MCF 10A (cell line): ENCODE data around the gene HCN3. TPM values are rescaled to one million over a fixed set of nuclear protein-coding genes. Genes with fewer than 3 reads are reported as not detected.
"Not testable (repeated sequence)": the region's sequence is repeated elsewhere in the genome, so short reads cannot be mapped to it uniquely, and the experiment has no call there.

Source experiments
- BruUV-seq: library from RNA; stranded (reverse); fragments of 400-500 nt; replicated peaks from 2 replicates; lab custom pipeline; 2021; lab: Mats Ljungman, UMichigan
- CTCF ChIA-PET: fragments of 300-600 bp; sonication (Branson Sonifier 250); formaldehyde crosslinking; extraction: SDS; loops from one replicate; lab custom pipeline; 2021; ENCODE audit warnings: antibody characterized with exemption, inconsistent platforms; lab: Yijun Ruan, JAX
- POLR2A ChIA-PET: fragments of 300-600, 350-650 bp; sonication (Branson Sonifier 250); formaldehyde crosslinking; extraction: SDS; loops from one replicate; lab custom pipeline; 2020; ENCODE audit warnings: antibody characterized with exemption, inconsistent platforms; lab: Yijun Ruan, JAX
- DNase-seq: peaks from one replicate; pipeline ENCODE4 v3.0.0-alpha.2; 2018; ENCODE audit not compliant: unreplicated experiment
- H3K27ac Mint-ChIP-seq: one replicate; pipeline ENCODE4 v1.8.0; 2022; ENCODE audit warnings: mild to moderate bottlenecking, low read depth, mixed read lengths; ENCODE audit not compliant: unreplicated experiment
- H3K27me3 Mint-ChIP-seq: one replicate; pipeline ENCODE4 v1.8.0; 2022; ENCODE audit warnings: mixed read lengths; ENCODE audit not compliant: insufficient read depth, unreplicated experiment
- H3K36me3 Mint-ChIP-seq: one replicate; pipeline ENCODE4 v1.8.0; 2022; ENCODE audit warnings: mild to moderate bottlenecking, moderate library complexity, mixed read lengths; ENCODE audit not compliant: insufficient read depth, unreplicated experiment
- H3K4me1 Mint-ChIP-seq: one replicate; pipeline ENCODE4 v1.8.0; 2022; ENCODE audit warnings: mixed read lengths; ENCODE audit not compliant: insufficient read depth, unreplicated experiment
- H3K4me3 Mint-ChIP-seq: one replicate; pipeline ENCODE4 v1.8.0; 2022; ENCODE audit warnings: mild to moderate bottlenecking, moderate library complexity, mixed read lengths; ENCODE audit not compliant: unreplicated experiment
- H3K9me3 Mint-ChIP-seq: one replicate; pipeline ENCODE4 v1.8.0; 2022; ENCODE audit warnings: mixed read lengths; ENCODE audit not compliant: unreplicated experiment
- intact Hi-C: fragments of 100-400 bp; cut with micrococcal nuclease; formaldehyde crosslinking; loops from 2 replicates; pipeline ENCODE4 v1.14.1; 2022
- total RNA-seq: library from RNA; stranded (reverse); gene quantifications from 2 replicates; pipeline ENCODE4 v1.2.3, GENCODE V29; 2022
- TF ChIP-seq, protein P1 (sequence below): fragments of 200-600 bp; IDR thresholded peaks from one replicate; pipeline ENCODE4 v1.8.0; 2022; ENCODE audit warnings: antibody characterized with exemption, mild to moderate bottlenecking; ENCODE audit not compliant: unreplicated experiment

HCN3 gene
- total RNA-seq, 1 experiment from 2014 or later, result 2.5 TPM

DNA sequence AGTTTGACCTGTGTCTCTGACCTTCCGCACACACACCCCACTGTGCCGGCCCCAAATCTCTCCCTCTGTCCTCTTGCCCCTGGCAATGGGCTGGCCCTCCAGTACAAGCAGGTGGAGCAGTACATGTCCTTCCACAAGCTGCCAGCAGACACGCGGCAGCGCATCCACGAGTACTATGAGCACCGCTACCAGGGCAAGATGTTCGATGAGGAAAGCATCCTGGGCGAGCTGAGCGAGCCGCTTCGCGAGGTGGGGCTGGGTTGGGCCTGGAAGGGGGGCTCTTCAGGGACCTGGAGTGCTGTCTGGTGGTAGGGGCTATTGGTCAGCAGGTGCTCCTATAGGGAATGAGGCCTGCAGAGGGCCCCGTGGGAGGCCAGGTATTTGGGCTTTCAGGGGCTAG lies 7.8 kb downstream of the HCN3 start:
- DNase-seq, result no peak
- POLR2A ChIA-PET, result interaction anchor here (0.6 kb wide), 1 partner anchor 107 kb away, joined by 3 read pairs; no protein-coding TSS in a partner anchor
- H3K4me3 Mint-ChIP-seq, result no peak overlapping the region
- no peak overlapping the region for H3K27ac Mint-ChIP-seq
- H3K4me1 Mint-ChIP-seq, result no peaks in the 10 kb centered on the region
- CTCF ChIA-PET, result interaction anchor here (0.6 to 2.2 kb wide), 2 partner anchors 27 to 34 kb away, joined by 3 to 10 read pairs; no protein-coding TSS in a partner anchor
- no peaks in the 10 kb centered on the region for H3K36me3 Mint-ChIP-seq
- no TSS peak for BruUV-seq
- no peaks in the 10 kb centered on the region for H3K27me3 Mint-ChIP-seq
- TF ChIP-seq, protein P1, sequence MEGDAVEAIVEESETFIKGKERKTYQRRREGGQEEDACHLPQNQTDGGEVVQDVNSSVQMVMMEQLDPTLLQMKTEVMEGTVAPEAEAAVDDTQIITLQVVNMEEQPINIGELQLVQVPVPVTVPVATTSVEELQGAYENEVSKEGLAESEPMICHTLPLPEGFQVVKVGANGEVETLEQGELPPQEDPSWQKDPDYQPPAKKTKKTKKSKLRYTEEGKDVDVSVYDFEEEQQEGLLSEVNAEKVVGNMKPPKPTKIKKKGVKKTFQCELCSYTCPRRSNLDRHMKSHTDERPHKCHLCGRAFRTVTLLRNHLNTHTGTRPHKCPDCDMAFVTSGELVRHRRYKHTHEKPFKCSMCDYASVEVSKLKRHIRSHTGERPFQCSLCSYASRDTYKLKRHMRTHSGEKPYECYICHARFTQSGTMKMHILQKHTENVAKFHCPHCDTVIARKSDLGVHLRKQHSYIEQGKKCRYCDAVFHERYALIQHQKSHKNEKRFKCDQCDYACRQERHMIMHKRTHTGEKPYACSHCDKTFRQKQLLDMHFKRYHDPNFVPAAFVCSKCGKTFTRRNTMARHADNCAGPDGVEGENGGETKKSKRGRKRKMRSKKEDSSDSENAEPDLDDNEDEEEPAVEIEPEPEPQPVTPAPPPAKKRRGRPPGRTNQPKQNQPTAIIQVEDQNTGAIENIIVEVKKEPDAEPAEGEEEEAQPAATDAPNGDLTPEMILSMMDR, result no peak
- no peaks in the 10 kb centered on the region for H3K9me3 Mint-ChIP-seq
- intact Hi-C loops, result no loop called here

DNA sequence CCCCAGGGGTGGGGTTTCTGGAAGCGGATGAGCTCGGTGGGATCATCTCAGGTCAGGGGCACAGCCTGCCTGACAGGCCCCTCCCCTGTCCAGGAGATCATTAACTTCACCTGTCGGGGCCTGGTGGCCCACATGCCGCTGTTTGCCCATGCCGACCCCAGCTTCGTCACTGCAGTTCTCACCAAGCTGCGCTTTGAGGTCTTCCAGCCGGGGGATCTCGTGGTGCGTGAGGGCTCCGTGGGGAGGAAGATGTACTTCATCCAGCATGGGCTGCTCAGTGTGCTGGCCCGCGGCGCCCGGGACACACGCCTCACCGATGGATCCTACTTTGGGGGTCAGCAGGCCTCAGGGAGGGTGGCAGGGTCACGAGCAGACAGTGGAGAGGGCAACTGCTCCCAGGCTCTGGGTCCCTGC lies 8.4 kb downstream of the HCN3 start:
- Mint-ChIP-seq H3K4me3 (no peak overlapping the region), H3K27ac (no peak overlapping the region), H3K27me3 (no peaks in the 10 kb centered on the region), H3K9me3 (no peaks in the 10 kb centered on the region), H3K36me3 (no peaks in the 10 kb centered on the region), H3K4me1 (no peaks in the 10 kb centered on the region)
- TF ChIP-seq, protein P1, result no peak
- ChIA-PET POLR2A (interaction anchor here (0.6 to 1.1 kb wide), 2 partner anchors 12 to 180 kb away, joined by 3 read pairs; partner anchors contain the start of gene CLK2), CTCF (interaction anchor here (0.6 to 2.2 kb wide), 4 partner anchors 12 to 38 kb away, joined by 3 to 10 read pairs (median 4); no protein-coding TSS in a partner anchor)
- DNase-seq, result no peak
- intact Hi-C loops, result no loop called here
- no TSS peak for BruUV-seq

DNA sequence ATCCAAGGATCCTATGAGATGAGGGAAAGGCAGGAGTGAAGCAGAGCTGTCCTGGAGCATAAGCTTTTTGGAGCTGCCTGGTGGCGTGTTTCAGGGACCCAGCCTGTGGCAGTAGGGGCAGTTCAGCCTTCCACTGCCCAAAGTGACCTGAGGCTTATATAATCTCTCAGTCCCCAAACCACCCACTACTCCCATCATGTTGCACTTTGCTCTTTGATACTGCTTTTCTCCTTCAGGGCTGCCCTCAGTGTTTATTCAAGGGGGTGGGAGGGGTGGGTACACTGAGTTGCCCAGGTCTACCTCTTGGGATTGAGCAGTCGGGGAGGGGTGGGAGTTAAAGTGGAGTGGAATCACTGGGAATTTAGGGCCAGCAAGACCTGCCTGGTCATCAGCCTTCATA lies 9.3 kb downstream of the HCN3 start:
- no peaks in the 10 kb centered on the region for H3K9me3 Mint-ChIP-seq
- H3K4me3 Mint-ChIP-seq, result no peak overlapping the region
- intact Hi-C loops, result no loop called here
- no peaks in the 10 kb centered on the region for H3K36me3 Mint-ChIP-seq
- TF ChIP-seq, protein P1, result no peak
- H3K4me1 Mint-ChIP-seq, result no peaks in the 10 kb centered on the region
- H3K27ac Mint-ChIP-seq, result no peak overlapping the region
- no peak for DNase-seq
- BruUV-seq, result no TSS peak
- CTCF ChIA-PET, result interaction anchor here (1.1 to 2.2 kb wide), 2 partner anchors 36 to 39 kb away, joined by 3 to 10 read pairs; no protein-coding TSS in a partner anchor
- peaks cover 4% of the 10 kb centered on the region for H3K27me3 Mint-ChIP-seq
- POLR2A ChIA-PET, result interaction anchor here (0.6 to 1.1 kb wide), 3 partner anchors 13 to 303 kb away, joined by 3 read pairs; partner anchors contain the start of genes CLK2 and FDPS

DNA sequence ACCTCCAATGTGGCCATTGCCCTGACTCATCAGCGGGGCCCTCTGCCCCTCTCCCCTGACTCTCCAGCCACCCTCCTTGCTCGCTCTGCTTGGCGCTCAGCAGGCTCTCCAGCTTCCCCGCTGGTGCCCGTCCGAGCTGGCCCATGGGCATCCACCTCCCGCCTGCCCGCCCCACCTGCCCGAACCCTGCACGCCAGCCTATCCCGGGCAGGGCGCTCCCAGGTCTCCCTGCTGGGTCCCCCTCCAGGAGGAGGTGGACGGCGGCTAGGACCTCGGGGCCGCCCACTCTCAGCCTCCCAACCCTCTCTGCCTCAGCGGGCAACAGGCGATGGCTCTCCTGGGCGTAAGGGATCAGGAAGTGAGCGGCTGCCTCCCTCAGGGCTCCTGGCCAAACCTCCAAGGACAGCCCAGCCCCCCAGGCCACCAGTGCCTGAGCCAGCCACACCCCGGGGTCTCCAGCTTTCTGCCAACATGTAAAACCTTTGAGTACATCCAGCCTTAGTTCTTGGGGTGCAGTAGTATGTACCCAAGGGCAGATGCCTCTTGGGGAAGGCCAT lies 10.8 kb downstream of the HCN3 start:
- H3K9me3 Mint-ChIP-seq, result no peaks in the 10 kb centered on the region
- POLR2A ChIA-PET, result interaction anchor here (0.8 to 1.1 kb wide), 2 partner anchors 16 to 20 kb away, joined by 3 read pairs; no protein-coding TSS in a partner anchor
- TF ChIP-seq, protein P1, result no peak
- H3K27me3 Mint-ChIP-seq, result peaks cover 9% of the 10 kb centered on the region
- H3K4me3 Mint-ChIP-seq, result no peak overlapping the region
- no peak overlapping the region for H3K27ac Mint-ChIP-seq
- no peak for DNase-seq
- CTCF ChIA-PET, result interaction anchor here (0.6 to 1.1 kb wide), 4 partner anchors 12 to 1694 kb away, joined by 3 to 4 read pairs (median 3); no protein-coding TSS in a partner anchor
- intact Hi-C loops, result no loop called here
- BruUV-seq, result no TSS peak
- no peaks in the 10 kb centered on the region for H3K36me3 Mint-ChIP-seq
- H3K4me1 Mint-ChIP-seq, result no peaks in the 10 kb centered on the region

DNA sequence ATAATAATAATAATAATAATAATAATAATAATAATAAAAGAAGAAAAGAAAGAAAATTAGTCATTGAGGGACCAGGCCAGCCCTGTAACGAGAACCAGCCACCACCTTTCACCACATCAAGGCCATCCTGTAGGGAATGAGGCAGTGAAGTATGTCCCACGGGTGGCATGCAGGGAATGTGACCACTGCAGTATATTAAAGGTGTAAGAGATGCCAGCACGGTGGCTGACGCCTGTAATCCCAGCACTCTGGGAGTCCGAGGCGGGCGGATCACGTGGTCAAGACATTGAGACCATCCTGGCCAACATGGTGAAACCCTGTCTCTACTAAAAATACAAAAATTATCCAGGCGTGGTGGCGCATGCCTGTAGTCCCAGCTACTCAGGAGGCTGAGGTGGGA lies 13.7 kb downstream of the HCN3 start:
- H3K9me3 Mint-ChIP-seq, POLR2A ChIA-PET, H3K4me1 Mint-ChIP-seq, intact Hi-C loops, DNase-seq, H3K4me3 Mint-ChIP-seq, BruUV-seq, H3K36me3 Mint-ChIP-seq, H3K27ac Mint-ChIP-seq: not testable (repeated sequence)
- H3K27me3 Mint-ChIP-seq, result peaks cover 20% of the 10 kb centered on the region
- CTCF ChIA-PET, result interaction anchor here (1.2 kb wide), 1 partner anchor 13 kb away, joined by 3 read pairs; no protein-coding TSS in a partner anchor
